ENCODE measurements around the gene MVB12B.

Gene MVB12B

DNA sequence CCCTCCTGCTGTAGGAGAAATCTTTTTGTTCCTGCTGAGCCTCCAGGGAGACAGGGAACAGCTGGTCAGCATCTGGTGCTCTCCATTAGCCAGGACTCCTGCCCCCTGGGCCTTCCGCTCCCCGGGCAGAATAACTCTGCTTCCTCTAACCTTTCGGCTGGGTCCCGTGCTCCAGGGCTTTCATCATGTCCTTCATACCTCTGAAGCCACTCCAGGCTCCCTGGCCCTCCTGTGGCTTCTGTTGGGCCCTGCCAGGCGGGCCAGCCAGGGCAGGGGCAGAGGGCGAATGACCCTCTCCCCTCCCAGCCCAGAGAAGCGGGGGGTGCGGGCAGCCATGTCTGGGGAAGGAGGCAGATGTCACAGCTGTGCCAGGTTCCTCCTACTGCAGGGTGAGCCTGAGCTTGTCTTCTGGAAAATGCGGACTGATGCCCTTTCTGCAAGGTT, 205.4 kb downstream of the MVB12B start:
- no peak overlapping the region for H3K4me3 ChIP-seq (replicated peaks; ENCODE audit: low read depth, low read length)
- TF ChIP-seq, protein P1, sequence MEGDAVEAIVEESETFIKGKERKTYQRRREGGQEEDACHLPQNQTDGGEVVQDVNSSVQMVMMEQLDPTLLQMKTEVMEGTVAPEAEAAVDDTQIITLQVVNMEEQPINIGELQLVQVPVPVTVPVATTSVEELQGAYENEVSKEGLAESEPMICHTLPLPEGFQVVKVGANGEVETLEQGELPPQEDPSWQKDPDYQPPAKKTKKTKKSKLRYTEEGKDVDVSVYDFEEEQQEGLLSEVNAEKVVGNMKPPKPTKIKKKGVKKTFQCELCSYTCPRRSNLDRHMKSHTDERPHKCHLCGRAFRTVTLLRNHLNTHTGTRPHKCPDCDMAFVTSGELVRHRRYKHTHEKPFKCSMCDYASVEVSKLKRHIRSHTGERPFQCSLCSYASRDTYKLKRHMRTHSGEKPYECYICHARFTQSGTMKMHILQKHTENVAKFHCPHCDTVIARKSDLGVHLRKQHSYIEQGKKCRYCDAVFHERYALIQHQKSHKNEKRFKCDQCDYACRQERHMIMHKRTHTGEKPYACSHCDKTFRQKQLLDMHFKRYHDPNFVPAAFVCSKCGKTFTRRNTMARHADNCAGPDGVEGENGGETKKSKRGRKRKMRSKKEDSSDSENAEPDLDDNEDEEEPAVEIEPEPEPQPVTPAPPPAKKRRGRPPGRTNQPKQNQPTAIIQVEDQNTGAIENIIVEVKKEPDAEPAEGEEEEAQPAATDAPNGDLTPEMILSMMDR (IDR thresholded peaks at IDR 0.05; ENCODE audit: low read depth, low read length, missing control alignments), result no peak
- peak; percentile 47 for DNase-seq (ENCODE audit: extremely low read depth, low read depth)

DNA sequence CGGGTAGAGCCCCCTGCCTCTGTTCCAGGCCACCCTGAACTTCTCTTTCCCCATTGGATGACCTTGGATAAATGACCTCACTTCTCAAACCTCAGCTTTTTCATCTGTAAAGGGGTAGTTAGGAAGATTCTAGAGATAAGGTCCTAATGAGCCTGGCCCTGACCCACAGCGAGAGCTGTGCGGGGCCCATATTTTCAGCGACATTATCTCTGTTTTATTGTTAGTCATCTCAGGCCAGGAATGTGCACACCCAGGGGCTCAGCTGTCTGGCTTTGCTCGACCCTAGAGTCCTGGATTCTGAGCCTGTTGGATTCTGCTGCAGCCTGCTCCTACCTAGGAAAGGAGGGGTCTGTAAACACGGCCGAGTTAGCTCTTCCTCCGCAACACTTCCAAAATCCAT, 205.9 kb downstream of the MVB12B start:
- H3K4me3 ChIP-seq (replicated peaks; ENCODE audit: low read depth, low read length), result no peak overlapping the region
- DNase-seq (ENCODE audit: extremely low read depth, low read depth), result no peak
- TF ChIP-seq, protein P1 (IDR thresholded peaks at IDR 0.05; ENCODE audit: low read depth, low read length, missing control alignments), result no peak

DNA sequence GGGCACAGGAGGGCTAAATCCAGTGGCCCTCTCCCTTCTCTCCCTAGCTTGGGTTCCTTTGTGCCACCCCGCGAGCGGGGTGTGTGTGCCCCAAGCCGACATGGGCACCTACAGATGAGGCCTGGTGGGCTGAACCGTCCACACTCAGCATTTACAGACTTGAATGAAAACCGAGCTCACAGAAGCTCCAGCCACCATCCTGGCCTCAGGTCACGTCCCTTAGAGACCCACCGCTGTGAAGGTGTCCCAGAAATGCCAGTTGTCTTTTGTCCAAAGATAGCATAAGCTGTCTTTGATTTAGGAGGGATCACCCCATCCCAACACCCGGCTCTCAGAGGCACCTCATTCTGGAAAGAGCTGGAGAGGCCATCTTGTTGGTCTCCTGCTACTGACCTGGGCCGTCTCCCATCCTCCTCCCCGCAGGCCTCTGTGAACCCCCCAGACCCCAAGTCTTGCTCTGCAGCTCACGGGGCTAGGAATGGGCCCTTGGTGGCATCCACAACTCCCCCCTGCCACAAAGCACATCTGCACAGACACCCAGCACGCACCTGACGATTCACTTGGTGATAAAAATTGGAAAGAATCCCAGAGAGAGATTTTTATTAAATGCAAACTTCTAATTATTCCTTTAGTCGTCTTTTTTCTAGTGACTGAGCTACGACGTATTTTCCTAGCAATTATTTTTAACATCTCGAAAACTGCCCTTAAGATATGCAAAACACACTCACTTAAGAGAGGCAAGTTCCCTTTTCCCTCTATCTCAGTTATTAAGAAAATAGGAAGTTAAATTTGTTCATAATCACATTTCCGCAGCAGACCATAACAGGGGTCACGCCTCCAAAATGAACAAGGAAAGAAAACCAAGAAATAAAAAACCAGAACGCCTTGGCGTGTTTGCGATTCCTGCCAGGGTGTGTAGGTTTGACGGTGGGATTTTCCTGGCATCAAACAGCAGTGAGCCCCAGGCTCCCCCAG, 206.6 kb downstream of the MVB12B start:
- no peak for DNase-seq (ENCODE audit: extremely low read depth, low read depth)
- no peak overlapping the region for H3K4me3 ChIP-seq (replicated peaks; ENCODE audit: low read depth, low read length)
- TF ChIP-seq, protein P1 (IDR thresholded peaks at IDR 0.05; ENCODE audit: low read depth, low read length, missing control alignments), result no peak

DNA sequence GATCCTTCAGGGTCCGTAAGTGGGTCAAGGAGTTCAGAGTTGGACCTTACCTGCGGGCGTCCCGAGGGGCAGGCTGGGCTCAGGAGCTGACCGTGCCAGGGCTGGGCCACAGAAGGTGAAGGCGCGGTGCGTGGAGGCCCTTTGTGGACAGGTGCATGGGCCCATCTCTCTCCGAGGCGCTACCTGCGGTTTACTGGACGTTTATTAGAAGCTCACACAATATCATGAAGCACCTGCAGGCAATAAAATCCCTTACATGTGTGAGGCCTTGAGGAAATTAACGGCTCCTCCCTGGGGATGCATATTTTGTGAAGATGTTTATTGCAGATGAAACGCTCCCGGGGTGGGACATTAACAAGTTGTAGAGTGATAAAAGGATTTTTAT, 207.3 kb downstream of the MVB12B start:
- TF ChIP-seq, protein P1 (IDR thresholded peaks at IDR 0.05; ENCODE audit: low read depth, low read length, missing control alignments), result no peak
- H3K4me3 ChIP-seq (replicated peaks; ENCODE audit: low read depth, low read length), result no peak overlapping the region
- DNase-seq (ENCODE audit: extremely low read depth, low read depth), result no peak

DNA sequence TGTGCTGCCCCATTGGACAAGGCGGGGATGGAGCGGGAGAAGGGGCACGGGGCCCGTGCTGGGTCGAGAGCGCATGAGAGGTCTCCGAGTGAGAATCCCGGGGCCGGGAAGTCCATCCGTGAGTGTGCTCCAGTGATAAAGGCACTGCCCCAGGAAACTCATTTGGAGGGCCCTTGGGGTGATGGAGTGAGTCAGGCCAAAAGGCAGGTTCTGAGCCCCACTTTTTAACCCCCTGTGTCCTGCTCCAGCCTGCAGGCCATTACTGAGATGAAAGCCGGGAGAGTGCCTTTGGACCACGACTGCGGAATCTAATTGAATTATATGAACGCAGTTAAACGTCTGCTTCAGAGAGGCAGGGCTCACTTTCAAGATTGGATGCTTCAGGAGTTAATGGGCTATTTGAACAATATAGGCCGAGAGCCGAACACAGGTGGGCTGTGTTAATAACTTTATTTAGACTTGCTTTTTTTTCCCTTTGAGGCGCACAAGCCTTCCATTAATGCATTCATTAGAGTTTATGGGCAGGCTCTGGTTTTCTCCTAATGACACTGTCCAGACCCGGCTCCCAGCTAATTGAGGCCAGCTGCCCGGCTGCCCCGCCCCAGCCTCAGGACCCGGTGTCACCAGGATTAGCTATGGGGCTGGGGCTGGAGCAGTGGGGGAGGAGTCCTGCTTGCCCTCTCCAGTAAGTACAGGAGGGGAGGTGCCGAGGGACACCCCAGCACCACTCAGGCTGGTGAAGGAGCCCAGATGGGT, 208.0 kb downstream of the MVB12B start:
- TF ChIP-seq, protein P1 (IDR thresholded peaks at IDR 0.05; ENCODE audit: low read depth, low read length, missing control alignments), result no peak
- no peak overlapping the region for H3K4me3 ChIP-seq (replicated peaks; ENCODE audit: low read depth, low read length)
- no peak for DNase-seq (ENCODE audit: extremely low read depth, low read depth)

DNA sequence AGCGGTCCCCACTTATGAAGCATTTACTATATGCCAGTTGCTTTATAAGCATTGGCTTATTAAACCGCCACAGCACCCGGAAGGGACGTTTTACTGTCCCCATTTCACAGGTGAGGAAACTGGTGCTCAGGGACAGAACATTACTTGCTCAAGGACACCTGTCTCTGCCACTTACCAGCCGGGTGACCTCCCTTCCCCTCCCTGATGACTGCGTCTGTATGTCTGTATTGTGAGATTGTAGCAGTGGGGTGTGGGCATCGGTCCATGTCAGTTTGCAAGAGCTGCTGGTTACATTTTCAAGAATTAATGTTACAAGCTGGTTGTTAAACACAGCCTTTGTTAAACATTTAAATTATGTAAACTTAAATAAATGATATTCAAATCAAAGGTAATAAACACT, 209.5 kb downstream of the MVB12B start:
- DNase-seq (ENCODE audit: extremely low read depth, low read depth), result no peak
- H3K4me3 ChIP-seq (replicated peaks; ENCODE audit: low read depth, low read length), result no peak overlapping the region
- TF ChIP-seq, protein P1 (IDR thresholded peaks at IDR 0.05; ENCODE audit: low read depth, low read length, missing control alignments), result no peak

All from HFF-Myc (cell line).